Measurements from ENCODE around the gene MORC3. TPM values are rescaled to one million over a fixed set of nuclear protein-coding genes. Genes with fewer than 3 reads are reported as not detected.

MORC3 gene, protein sequence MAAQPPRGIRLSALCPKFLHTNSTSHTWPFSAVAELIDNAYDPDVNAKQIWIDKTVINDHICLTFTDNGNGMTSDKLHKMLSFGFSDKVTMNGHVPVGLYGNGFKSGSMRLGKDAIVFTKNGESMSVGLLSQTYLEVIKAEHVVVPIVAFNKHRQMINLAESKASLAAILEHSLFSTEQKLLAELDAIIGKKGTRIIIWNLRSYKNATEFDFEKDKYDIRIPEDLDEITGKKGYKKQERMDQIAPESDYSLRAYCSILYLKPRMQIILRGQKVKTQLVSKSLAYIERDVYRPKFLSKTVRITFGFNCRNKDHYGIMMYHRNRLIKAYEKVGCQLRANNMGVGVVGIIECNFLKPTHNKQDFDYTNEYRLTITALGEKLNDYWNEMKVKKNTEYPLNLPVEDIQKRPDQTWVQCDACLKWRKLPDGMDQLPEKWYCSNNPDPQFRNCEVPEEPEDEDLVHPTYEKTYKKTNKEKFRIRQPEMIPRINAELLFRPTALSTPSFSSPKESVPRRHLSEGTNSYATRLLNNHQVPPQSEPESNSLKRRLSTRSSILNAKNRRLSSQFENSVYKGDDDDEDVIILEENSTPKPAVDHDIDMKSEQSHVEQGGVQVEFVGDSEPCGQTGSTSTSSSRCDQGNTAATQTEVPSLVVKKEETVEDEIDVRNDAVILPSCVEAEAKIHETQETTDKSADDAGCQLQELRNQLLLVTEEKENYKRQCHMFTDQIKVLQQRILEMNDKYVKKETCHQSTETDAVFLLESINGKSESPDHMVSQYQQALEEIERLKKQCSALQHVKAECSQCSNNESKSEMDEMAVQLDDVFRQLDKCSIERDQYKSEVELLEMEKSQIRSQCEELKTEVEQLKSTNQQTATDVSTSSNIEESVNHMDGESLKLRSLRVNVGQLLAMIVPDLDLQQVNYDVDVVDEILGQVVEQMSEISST
- total RNA-seq (2022; extraction: Qiagen RNA extraction; ENCODE audit: low read depth) = 5.1 to 8.3 TPM (median 7.3 TPM) in 5 replicates

DNA sequence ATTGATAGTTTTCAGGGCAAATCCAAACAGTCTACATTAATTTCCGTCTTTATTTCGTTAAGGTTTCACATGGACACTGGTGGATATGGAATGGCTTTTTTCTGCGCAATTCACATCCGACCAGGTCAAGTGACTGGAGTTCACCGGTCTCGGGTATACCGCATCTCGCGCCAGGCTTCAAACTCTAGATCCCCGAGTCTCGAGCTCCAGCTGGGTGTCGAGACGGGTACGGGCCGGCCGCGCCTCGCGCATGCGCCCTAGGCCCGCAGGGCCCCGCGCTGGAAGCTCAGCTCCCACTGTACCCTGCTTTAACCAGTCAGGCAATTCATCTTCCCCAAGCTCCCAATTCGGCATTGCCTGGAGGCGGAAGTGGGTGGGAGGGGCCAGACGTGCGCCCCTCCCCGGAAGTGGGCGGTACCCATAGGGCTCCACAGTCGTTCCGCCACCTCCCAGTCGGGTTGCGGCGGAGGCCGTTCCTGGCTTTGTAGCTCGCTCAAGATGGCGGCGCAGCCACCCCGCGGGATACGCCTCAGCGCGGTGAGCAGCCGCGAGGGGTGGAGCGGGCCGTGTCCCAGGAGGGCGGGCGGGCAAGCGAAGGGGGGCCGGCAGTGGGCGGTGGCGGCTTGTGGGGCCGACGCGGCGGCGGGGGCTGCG lies at the start of gene MORC3:
Gene MORC3 (plus strand): TSS at position 431 of the 654 bp plus-strand sequence. CDS start 68 bp downstream, at position 499.

DNA sequence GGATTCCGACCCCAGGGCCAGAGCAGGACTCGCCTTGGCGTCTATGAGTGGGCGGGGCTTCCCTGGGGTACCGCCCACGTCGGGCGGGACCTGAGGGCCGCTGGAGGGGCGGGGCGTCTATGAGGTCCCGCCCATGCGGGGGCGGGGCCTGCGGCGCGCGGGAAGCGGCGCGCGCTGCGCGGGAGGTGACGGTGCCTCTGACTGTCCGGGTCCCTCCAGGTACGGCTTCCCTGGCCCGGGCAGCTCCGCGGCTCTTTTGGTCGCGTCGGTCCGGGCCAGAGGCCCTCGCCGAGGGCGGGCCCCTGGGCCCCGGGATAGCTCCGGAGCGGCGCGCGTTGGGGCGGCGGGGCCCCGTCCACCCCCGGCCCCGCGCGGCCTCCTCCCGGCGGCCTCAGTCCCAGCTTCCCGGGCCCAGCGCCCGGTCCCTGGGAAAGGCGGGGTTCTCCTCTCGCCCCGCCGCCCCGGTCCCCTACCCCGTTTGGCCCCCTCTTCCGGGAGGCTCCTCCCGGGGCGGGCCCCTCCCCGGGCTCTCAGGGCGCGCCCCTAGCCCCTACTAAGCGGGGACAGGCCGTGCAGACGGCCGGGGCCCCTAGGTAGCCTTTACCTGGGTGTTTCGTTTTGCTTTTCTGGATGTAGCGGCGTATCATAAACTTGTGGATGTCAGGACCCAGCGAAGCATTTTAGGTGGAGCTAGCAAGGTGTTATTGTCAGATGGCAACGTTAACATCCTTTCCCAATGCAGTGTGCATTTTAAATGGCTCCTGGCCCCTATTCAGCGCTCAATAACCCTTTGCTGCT lies 65.4 kb downstream of the MORC3 start, which contains the start of gene CHAF1B:
Gene CHAF1B (plus strand): TSS at position 160 of the 798 bp plus-strand sequence. CDS start 745 bp downstream, outside the sequence.

Other genes starting within 250 kb of the MORC3 start
- gene CBR3, start 185.1 kb upstream of the MORC3 start, total RNA-seq (2022; extraction: Qiagen RNA extraction; ENCODE audit: low read depth) = 12.1 to 14.0 TPM (median 13.4 TPM) in 5 replicates
- 2.6 to 5.2 TPM (median 4.6 TPM) in 5 replicates for gene DOP1B, start 163.4 kb upstream of the MORC3 start, total RNA-seq (2022; extraction: Qiagen RNA extraction; ENCODE audit: low read depth)
- 10.5 to 13.3 TPM (median 11.6 TPM) in 5 replicates for gene CHAF1B, start 65.2 kb downstream of the MORC3 start, total RNA-seq (2022; extraction: Qiagen RNA extraction; ENCODE audit: low read depth)
- gene CLDN14, start 159.9 kb downstream of the MORC3 start, total RNA-seq (2022; extraction: Qiagen RNA extraction; ENCODE audit: low read depth) = not detected in 5 replicates